ENCODE results near the gene GASK1A. TPM values are rescaled to one million over a fixed set of nuclear protein-coding genes. Genes with fewer than 3 reads are reported as not detected.

Gene GASK1A
- total and polyA plus RNA-seq, 11 donors, result 0.19 to 2.5 (median 0.51) TPM

DNA sequence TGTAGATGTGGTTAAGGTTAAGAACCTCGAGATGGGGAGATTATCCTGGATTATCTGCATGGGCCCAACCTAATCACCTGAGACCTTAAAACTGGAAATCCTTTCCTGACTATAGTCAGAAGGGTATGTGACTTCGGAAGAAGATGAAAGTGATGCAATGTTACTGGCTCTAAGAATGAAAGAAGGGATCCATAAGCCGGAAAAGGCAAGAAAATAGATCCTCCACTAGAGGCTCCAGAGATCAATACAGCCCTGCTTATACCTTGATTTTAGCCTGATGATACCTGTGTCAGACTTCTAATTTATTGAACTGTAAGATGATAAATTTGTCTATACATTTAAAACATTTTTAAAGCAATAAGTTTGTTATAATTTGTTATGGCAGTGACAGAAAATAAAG lies 21.5 kb upstream of the GASK1A start:
- 70 to 82% (median 76%) methylated on average over 3 of the region's 3 CpGs for WGBS, 4 donors
- Histone ChIP-seq H3K4me3 (no peak overlapping the region), H3K27me3 (no peaks in the 10 kb centered on the region), H3K36me3 (no peaks in the 10 kb centered on the region), H3K4me1 (peaks cover 0 to 6% (median 0%) of the 10 kb centered on the region in 12 donors), H3K9me3 (no peaks in the 10 kb centered on the region), H3K27ac (no peak overlapping the region)
- no peak for ATAC-seq
- no peak for DNase-seq
- intact Hi-C loops (cut with DNase I), result no loop called here
- no peak for TF ChIP-seq POLR2A (IDR thresholded peaks at IDR 0.05)
- TF ChIP-seq, protein P1, sequence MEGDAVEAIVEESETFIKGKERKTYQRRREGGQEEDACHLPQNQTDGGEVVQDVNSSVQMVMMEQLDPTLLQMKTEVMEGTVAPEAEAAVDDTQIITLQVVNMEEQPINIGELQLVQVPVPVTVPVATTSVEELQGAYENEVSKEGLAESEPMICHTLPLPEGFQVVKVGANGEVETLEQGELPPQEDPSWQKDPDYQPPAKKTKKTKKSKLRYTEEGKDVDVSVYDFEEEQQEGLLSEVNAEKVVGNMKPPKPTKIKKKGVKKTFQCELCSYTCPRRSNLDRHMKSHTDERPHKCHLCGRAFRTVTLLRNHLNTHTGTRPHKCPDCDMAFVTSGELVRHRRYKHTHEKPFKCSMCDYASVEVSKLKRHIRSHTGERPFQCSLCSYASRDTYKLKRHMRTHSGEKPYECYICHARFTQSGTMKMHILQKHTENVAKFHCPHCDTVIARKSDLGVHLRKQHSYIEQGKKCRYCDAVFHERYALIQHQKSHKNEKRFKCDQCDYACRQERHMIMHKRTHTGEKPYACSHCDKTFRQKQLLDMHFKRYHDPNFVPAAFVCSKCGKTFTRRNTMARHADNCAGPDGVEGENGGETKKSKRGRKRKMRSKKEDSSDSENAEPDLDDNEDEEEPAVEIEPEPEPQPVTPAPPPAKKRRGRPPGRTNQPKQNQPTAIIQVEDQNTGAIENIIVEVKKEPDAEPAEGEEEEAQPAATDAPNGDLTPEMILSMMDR (IDR thresholded peaks at IDR 0.05), result no peak

DNA sequence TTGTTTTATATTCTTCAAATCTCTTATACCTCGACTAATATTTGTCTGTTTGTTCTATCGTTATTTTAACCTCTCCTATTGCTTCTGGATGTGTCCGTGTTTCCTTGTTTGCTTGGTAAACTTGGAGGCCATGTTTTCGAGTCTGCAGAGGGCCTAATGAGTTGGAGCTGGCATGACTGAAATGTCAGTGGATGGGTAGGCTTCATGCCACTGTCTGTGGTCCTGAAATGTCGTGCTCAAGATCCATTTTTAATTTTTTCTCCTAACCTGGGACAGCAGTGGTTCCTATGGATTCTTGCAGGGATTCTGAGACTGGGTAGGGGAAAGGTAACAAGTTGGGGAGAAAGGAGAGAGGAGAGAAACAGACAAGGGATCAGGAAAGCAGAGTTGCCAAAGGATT lies 18.8 kb upstream of the GASK1A start:
- ATAC-seq (no peak), DNase-seq (no peak)
- Histone ChIP-seq H3K4me1 (peaks cover 0 to 6% (median 0%) of the 10 kb centered on the region in 12 donors), H3K4me3 (no peak overlapping the region), H3K27me3 (no peaks in the 10 kb centered on the region), H3K36me3 (no peaks in the 10 kb centered on the region), H3K9me3 (no peaks in the 10 kb centered on the region), H3K27ac (no peak overlapping the region)
- intact Hi-C loops (cut with DNase I), result loop anchor here in 9 of 10 donors (2.0 to 10.0 kb wide), 8 partner anchors 125 to 1245 kb away; no protein-coding TSS in a partner anchor
- 61 to 70% (median 68%) methylated on average over 5 of the region's 5 CpGs for WGBS, 4 donors
- no peak for TF ChIP-seq POLR2A (IDR thresholded peaks at IDR 0.05)
- TF ChIP-seq, protein P1 (IDR thresholded peaks at IDR 0.05), result no peak

DNA sequence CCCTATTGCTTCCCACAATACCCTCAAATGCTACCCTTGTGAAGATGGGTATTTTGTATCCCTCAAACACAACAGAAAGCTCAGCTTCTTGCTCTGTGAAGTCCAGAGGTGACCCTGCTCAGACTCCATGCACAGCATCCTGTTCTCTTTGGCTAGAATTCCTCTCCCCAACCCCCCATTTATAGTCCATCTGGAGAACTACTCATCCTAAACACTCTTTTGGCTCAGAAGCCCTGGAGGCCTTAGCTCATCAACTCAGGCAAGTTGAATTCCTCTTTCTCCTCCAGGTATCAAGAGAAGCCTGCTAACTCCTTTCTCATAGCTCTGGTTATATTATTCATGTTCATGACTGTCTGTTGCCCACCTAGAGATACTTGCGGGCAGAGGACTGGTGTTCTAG lies 18.3 kb upstream of the GASK1A start:
- WGBS, 4 donors, result 89 to 93% (median 91%) methylated on average over 1 of the region's 1 CpG
- intact Hi-C loops (cut with DNase I), result loop anchor here in 9 of 10 donors (1.0 to 10.0 kb wide), 9 partner anchors 124 to 1244 kb away; no protein-coding TSS in a partner anchor
- no peaks in the 10 kb centered on the region for H3K27me3 ChIP-seq
- H3K4me3 ChIP-seq, result no peak overlapping the region
- no peak for TF ChIP-seq POLR2A (IDR thresholded peaks at IDR 0.05)
- TF ChIP-seq, protein P1 (IDR thresholded peaks at IDR 0.05), result no peak
- DNase-seq (no peak), ATAC-seq (no peak)
- H3K36me3 ChIP-seq, result no peaks in the 10 kb centered on the region
- no peak overlapping the region for H3K27ac ChIP-seq
- peaks cover 0 to 6% (median 0%) of the 10 kb centered on the region in 12 donors for H3K4me1 ChIP-seq
- no peaks in the 10 kb centered on the region for H3K9me3 ChIP-seq

DNA sequence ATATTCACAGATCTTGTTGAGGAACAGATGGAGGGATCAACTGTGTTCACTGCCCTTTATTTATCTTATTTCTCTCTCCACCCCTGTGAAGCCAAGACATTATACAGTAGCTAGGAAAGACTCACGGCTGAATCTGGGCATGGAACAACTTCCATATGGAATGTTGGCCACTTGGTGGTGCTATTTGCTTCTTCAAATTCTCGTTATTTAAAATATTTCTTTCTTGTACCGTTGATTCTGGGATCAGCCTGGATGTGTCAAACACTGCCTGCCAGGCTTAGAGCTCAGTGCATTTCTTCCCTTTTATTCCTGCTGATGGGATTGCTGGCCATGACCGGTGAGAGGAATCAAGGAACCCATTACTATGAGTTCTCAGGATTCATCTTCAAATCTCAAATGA lies 17.5 kb upstream of the GASK1A start:
- intact Hi-C loops (cut with DNase I), result loop anchor here (1.0 to 10.0 kb wide), 9 partner anchors 123 to 1243 kb away; no protein-coding TSS in a partner anchor

More for the DNA sequence above, 17.5 kb upstream of the GASK1A start:
- DNase-seq (peak in 2 of 5 donors; percentile 16 to 29), ATAC-seq (peak in 3 of 4 donors; percentile 49 to 68 (median 59))
- TF ChIP-seq, protein P1 (IDR thresholded peaks at IDR 0.05), result peak; percentile 50 to 79 (median 65)
- no peak for TF ChIP-seq POLR2A (IDR thresholded peaks at IDR 0.05)
- Histone ChIP-seq H3K27ac (no peak overlapping the region), H3K4me1 (peaks cover 0 to 6% (median 0%) of the 10 kb centered on the region in 12 donors), H3K36me3 (no peaks in the 10 kb centered on the region), H3K27me3 (no peaks in the 10 kb centered on the region), H3K4me3 (no peak overlapping the region), H3K9me3 (no peaks in the 10 kb centered on the region)
- WGBS, 4 donors, result 4 to 11% (median 5%) methylated on average over 4 of the region's 4 CpGs

Measured in heart left ventricle (tissue), 16 donors.